GM19324 (cell line): ENCODE measurements around the gene HBEGF.
"Not testable (repeated sequence)": the region's sequence is repeated elsewhere in the genome, so short reads cannot be mapped to it uniquely, and the experiment has no call there.

ENCODE experiments used
- ATAC-seq: cut with Tn5 transposase; IDR thresholded peaks from one replicate; pipeline ENCODE4 v1.9.1; 2021; ENCODE audit warnings: mild to moderate bottlenecking, moderate library complexity; ENCODE audit not compliant: unreplicated experiment, low FRiP score

Gene HBEGF

DNA sequence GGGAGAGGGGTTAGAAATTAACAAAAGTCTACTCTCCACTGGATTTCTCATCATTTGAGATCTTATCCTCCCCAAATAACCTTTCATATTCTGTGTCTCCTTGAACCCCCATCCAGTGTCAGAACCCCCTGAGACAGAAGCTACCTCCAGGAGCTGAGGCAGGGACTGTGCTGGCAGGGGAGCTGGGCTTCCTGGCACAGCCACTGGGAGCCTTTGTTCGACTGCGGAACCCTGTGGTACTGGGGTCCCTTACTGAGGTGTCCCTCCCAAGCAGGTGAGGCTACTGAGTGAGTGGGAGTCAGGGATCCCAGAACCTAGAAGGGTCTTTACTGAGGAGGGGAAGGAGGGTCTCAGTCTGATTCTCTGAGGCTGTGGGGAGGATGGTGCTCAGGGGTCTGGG is 15.5 kb upstream of the HBEGF start:
- no peak for ATAC-seq

DNA sequence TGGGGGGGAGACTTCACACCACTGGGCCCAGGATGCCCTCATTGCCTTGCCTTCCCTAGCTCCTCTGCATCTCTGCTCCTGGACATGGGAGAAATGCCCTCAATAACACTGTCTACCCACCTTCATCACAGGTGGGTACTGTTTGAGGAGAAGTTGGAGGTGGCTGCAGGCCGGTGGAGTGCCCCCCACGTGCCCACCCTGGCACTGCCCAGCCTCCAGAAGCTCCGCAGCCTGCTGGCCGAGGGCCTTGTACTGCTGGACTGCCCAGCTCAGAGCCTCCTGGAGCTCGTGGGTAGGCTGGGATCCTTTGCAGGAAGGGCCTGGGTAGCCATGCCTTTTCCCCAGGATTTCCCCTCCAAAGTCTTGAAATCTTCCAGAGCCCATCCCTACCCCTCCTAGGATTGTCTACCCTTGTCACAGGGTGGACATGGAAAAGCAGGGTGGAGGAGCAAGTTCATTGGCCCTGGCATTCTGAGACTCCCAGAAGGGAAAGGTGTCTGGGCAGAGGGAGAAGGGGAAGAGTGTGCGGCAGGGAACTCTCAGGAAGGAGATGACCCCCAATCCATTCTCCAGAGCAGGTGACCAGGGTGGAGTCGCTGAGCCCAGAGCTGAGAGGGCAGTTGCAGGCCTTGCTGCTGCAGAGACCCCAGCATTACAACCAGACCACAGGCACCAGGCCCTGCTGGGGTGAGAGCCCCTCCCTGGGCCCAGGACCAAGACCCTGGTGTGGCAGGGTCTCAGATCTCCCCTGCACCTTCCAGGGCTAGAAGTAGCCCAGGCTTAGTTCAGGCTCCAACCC is 14.5 kb upstream of the HBEGF start:
- ATAC-seq = no peak

DNA sequence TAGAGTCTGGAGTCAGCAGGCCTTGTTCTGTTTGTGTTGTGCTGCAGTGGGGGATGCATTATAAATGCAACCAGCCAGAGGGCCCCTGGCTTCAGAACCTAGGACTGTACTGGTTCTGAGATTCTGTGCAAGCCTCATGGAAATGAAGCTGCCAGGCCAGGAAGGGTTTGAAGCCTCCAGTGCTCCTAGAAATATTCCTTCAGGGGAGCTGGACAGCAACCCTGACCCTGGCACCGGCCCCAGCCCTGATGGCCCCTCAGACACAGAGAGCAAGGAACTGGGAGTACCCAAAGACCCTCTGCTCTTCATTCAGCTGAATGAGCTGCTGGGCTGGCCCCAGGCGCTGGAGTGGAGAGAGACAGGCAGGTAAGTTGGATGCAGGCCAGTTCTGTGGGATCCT is 13.7 kb upstream of the HBEGF start, which contains the start of gene SLC4A9:
SLC4A9 (plus strand) TSS at position 94 of the 400 bp plus-strand sequence; CDS start at position 137, 43 bp downstream.
- no peak for ATAC-seq

DNA sequence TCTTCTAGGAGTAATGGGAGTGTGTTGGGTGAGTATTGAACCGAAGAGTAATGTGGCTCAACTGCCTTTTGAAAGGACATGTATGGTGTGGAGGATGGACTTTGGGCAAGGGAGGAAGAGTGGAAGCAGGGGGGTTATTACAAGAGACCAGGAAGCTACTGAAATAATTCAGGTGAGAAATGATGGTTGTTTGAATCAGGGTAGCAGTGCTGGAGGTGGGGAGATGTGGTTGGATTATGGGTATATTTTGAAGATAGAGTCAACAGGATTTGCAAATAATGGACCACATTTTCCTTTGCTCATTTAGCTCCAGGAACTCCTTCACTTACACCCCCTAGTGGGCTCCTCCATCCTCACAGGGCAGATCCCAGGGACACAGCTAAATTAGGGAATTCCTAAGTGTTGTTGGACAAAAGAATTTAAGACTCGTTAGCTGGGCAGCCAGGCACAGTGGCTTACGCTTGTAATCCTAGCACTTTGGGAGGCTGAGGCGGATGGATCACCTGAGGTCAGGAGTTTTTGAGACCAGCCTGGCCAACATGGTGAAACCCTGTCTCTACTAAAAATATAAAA is 12.4 kb upstream of the HBEGF start:
- no peak for ATAC-seq

DNA sequence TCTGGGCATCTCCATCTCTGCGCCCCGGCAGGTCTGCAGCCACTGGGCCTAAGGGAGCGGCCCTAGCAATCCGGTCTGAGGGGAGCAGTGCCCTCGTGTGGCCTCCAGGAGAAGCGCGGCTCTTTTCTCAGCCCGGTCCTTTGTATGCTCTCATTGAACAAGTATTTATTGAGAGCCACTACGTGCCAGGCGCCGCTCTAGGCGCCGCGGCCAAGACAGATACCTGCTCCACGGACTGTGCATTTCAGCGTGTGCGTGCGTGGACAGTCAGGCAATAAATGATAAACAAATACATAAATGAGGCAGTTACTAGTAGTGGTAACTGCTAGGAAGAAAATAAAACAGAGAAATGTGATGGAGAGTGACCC is 11.3 kb upstream of the HBEGF start:
- ATAC-seq = peak; percentile 83

DNA sequence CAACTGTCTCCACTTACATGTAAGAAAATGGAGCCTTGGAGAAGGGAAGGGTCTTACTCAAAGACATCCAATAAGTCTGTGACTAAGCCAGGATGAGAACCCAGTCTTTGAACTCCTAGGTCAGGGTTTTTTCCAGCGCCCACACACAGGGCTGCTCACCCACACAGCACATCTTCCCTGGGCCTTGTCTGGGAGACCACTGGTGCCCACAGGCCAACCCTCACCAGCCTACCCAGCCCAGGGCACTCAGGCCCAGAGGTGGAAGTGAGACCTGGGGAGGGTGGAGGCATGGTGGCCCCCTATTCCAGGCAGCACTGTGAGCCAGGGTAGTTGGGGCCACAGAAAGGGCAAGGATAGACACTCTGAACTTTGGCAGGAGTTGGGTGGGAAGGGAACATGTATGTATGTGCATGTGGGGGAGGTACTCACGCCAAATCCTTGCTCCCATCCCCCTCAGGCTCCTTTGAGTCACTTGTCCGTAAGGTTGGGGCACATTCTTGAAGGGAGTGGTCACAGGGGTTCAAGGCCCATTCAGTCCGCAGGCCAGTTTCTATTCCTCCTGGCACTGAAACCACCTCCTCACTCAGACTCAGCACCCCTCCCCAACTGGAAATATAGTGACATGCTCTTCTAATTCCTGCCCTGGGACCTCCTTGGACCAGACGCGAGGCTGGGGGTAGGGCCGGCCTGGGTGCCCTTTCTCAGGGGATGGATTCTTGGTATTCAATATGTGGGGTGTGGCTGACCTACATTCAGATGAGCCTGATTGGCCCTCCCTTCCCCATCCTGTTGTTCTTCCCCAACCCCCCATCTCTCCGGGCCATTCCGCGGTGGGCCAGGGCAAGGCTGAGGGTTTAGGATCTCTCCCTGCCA is 10.7 kb upstream of the HBEGF start:
- ATAC-seq = no peak

DNA sequence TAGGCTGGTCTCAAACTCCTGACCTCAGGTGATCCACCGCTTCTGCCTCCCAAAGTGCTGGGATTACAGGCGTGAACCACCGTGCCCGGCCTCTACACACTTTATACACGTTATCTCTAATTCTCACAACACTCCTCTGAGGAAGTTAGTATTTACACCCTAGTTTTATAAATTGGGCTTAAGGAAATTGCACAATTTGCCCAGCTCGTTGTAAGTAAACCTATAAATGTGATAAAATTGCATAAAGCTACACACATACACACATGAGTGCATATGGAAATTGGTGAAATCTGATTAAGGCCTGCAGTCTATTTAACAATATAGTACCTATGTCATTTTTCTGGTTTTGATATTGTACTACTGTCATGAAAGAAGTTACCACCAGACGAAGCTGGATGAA is 9.1 kb upstream of the HBEGF start:
- no peak for ATAC-seq

DNA sequence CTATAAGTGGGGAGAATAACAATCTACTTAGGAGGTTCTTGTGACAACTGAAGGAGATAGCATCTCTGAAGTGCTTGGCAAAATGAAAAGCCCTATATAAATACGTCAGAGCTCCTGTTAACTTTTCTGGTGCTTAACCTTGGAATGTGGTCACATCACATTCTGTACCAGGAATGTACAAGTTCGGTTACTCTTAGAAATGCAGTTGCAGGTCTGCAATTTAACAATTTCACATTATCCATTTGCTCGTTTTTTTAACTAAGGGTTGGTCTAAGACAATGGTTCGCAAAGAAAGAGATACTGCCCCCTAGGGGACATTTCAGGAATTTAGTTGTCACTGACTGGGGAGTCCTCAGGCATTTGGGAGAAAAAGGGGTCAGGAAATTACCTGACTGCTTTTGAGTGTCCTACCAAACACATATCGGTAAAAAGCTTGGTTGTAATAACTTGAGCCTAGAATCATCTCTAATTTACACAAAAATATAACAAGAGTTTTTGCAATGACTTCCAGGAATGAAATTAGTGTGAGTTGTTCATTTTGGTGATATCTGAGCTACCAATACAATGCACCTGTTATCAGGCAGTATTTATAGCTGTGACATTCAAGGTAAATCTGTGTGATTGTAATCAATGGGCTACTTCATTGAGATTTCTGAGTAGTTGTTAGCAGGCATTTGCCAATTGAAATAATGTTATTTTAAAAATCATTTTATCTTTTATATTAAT is 5.4 kb upstream of the HBEGF start:
- no peak for ATAC-seq

DNA sequence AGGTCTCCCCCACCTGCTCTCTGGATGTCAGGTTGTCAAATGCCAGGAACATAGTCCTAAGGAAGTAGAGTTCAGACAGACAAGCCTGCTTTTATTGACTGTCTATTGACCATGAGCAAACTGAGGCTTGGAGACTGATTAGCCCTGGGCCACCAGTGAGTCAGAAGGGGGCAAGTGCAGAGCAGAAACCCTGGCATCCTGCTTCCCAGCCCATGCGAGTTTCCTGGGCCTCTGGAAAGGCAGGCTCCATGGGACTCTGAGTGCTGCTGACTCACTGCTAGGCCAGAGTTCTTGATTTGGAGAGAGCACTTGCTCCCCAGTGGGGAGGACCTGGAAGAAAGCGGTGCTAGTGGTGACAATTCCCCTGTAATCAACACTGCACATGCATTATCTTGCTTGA is 2.8 kb upstream of the HBEGF start:
- ATAC-seq = no peak

DNA sequence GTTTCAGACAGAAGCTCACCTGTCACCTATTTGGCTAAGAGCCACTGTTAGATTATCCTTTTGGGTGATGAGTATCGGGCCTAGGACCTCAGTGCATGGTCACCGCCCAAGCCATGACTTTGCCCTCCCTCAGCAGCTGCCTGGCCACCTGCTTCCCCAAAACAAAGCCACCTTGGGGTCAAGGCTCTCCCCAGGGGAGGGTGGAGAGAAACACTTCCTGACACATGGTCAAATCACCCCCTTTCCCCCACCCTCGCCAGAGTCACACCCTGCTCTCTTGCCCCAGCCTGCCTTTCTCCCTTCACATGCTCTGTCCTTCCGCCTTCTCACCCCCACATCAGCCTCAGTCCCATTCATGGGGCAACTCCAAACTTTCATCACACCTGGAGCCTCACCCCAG is 1.7 kb upstream of the HBEGF start:
- ATAC-seq = no peak

DNA sequence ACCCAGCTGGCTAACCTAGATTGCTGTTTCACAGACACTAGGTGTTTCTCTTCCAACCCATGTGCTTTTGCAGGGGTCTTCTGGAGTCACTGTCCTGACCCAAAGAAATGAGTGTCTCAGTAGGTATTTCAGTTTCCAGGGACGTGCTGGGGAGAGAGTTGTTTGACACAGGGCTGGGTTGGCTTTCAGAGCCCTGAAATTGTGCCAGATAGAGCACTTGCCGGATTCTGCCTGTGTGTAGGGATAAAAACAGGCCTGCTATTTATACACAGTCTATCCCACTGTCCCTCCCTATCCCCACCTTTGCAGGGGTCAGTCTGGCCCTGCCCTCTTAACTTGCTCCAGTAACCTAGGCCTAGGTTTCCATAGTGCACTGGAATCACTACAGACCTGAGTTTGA is 957 bp upstream of the HBEGF start:
- no peak for ATAC-seq

DNA sequence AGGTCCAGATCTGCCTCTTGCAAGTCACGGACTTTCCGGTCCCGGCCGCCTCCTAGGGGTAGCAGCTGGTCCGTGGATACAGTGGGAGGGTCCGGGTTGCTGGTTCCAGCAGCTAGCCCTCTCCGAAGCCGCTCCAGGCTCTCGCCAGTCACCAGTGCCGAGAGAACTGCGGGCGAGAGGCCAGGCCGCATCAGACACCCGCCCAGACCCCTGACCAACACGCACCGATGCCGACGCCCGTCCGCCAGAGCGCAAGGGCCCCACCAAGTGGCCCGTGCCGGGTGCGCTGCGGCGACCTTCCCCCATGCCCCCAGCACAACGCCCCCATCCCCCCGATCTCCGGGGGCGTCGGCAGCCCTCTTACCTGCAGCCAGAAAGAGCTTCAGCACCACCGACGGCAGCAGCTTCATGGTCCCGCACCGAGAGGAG is 470 bp downstream of the HBEGF start:
- peak; percentile 2 for ATAC-seq

DNA sequence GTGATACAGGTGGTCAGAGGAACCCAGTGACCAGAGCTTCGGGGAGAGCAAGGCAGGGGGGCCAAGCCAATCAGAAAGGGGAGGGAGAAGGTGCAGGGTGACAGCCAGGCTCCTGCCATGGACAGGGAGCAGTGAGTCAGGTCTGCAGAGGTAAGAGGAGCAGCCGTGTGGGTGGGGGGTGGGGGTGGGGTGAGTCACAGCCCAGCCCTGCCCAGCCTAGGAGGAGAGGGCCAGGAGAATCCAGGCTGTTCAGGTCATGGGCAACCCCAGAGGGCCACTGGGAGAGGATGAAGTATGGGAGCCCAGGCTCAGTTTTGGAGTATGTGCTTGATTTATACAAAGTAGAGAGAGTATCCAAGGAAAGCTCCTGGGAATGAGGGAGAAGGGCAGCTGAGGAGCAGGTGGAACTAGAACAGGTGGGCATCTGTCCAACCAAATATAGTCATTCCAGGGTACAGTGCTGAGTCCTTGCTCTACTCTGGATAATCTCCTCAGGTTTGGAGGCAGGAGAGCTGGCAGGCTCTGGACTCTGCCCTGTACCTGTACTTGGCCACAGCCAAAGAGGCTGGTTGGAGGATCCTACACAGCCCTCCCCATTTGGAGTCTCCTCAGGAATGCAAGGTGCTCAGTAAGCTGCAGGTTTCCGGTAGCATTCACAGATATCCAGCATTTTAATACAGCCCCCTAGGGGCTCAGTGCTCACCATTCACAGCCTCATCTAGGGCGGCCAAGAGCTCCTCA is 1.6 kb downstream of the HBEGF start:
- no peak for ATAC-seq

DNA sequence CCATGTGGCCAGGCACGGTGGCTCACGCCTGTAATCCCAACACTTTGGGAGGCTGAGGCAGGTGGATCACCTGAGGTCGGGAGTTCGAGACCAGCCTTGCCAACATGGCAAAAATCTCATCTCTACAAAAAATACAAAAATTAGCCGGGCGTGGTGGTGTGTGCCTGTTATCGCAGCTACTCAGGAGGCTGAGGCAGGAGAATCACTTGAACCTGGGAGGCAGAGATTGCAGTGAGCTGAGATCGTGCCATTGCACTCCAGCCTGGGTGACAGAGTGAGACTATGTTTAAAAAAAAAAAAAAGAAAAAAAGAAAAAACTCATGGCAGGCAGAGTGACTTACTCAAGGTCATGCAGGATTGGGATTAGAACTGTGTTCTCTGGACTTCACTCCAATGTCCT is 2.6 kb downstream of the HBEGF start:
- not testable (repeated sequence) for ATAC-seq

DNA sequence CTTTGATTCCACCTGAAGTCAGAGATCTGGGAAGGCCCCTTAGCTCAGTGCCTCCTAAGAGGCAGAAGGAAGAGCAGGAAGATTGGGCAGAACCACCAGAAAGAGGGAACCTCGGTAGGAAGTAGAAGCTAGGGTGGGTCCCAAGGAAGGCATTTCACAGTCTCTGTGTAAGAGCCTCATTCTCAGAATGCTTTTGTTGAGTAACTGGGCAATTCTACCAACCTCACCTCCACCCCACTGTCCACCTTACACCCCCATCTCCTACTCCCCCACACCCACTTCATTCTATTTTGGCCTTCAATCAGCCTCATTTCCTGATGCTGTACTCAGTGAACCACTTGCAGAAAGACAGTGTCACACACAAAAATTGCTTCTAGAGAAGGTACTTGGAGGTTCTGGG is 3.5 kb downstream of the HBEGF start:
- no peak for ATAC-seq

DNA sequence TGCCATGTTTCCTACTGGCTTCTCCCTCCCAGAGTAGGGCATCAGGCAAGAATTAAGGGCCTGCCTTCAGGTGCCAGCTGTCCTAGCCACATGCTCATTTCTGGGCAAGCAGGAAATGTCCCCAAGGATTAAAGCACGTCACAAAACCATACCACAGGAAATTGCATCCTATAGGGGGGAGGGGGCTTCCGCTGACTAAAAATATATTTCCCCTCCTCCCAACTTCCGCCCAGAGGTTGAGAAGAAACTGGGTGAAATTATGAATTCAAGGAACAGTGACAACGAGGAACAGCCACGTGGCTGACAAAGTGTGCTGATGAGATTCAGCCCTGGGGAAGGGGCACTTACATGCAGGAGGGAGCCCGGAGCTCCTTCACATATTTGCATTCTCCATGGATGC is 4.1 kb downstream of the HBEGF start:
- no peak for ATAC-seq

DNA sequence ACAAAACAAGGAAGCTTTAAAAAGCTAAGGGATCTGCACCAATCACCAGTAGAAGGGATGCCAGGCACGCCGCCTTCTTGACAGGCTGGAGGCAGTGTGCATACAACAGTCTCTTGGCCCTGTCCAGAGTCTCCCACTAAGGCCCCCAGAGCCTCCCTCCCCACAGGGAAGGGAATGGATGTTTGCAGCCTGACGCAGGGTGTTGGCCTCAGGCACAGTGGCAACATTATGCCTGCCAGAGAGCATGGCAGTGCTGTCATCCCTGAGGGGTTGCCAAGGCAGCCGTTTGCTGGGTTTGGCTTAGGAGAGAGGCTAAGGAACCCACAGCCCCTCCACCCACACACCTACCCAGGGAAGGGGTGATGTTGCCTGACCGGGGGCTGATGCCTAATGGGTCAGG is 4.8 kb downstream of the HBEGF start:
- ATAC-seq = no peak

DNA sequence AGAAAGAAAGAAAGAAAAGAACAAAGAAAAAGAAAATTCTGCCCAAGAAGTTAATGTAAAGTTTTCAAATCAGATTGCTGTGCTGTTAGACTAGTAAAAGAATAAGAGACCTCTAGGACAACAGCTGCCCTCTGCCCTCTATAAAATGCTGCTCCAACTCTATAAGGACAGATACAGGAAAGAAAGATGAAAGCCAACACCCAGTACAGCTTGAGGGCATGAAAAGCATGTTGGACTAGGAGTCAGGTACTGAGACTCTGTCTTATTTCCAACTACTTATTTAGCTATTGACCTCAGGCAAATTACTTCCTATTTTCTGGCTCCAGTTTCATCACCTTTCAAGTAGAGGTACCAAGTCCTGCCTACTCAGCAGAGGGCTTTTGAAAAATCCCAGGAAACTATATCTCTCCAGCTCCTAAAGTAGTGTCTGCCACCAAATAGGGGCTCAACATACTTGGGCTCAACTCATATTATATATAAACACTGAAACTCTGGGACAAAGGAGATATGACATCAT is 5.7 kb downstream of the HBEGF start:
- ATAC-seq = no peak

DNA sequence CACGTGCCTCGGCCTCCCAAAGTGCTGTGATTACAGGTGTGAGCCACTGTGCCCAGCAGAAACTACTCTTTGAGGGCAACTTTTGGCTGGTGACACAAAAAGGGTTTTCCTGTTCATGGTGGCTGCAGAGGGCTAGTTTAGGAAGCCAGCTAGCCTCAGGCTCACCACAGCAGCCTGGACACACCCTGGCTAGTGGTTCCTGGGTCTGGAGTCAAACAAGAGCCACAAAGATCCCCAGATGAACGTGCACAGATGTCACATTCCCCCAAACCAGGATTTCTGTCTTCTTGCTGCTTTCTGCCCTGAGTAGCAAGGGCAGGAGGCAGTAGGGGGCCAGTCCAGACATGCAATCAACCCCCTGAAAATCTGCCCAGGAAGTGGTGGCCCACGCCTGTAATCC is 6.8 kb downstream of the HBEGF start:
- ATAC-seq = no peak

DNA sequence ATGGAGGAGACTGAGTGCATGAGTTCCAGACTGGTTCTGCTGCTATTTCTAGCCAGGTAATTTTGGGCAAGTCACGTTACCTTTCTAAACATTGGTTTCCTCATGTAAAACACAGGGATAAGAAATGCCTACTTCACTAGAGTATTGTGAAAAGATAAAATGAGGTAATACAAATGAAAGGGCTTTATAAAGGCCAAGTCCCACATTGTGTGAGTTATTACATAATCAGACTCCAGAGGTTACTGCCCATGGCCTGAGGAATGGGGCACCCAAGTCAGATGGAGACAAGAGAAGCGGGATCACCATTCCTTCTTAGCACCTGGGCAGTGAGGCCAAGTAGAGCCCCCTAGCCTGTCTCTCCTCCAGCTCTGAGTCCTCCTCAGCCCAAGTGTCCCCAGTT is 7.5 kb downstream of the HBEGF start:
- no peak for ATAC-seq
